SK-N-SH treated with all-trans-retinoic acid at 6 μM for 48 hours (cell line): ENCODE measurements around the gene COL6A3.

ENCODE experiments used
- ATAC-seq: fragments of 200-7000 bp; cut with Tn5 transposase; 3 replicates; pipeline ENCODE4 v1.9.1; 2020; ENCODE audit warnings: mild to moderate bottlenecking, moderate library complexity
- BACH2 ChIP-seq: fragments of 250-450 bp; sonication (Bioruptor Pico); IDR thresholded peaks from 2 replicates; pipeline ENCODE4 v1.9.0; 2021; ENCODE audit warnings: mild to moderate bottlenecking, borderline replicate concordance
- CREB5 ChIP-seq: fragments of 250-450 bp; sonication (Bioruptor Pico); IDR thresholded peaks from 2 replicates; pipeline ENCODE4 v1.5.1; 2020; ENCODE audit warnings: low read depth, mild to moderate bottlenecking, moderate library complexity
- CSDC2 ChIP-seq: fragments of 250-450 bp; sonication (Bioruptor Pico); IDR thresholded peaks from 2 replicates; pipeline ENCODE4 v1.5.0; 2020; ENCODE audit warnings: mild to moderate bottlenecking, moderate library complexity
- ESRRG ChIP-seq: fragments of 250-450 bp; sonication (Bioruptor Pico); IDR thresholded peaks from 2 replicates; pipeline ENCODE4 v1.6.1; 2021; ENCODE audit warnings: mild to moderate bottlenecking
- GLIS3 ChIP-seq: fragments of 250-450 bp; sonication (Bioruptor Pico); IDR thresholded peaks from 2 replicates; pipeline ENCODE4 v1.5.0; 2020; ENCODE audit warnings: mild to moderate bottlenecking, moderate library complexity
- ISL1 ChIP-seq: fragments of 250-450 bp; sonication (Bioruptor Pico); IDR thresholded peaks from 2 replicates; pipeline ENCODE4 v2.1.2; 2022; ENCODE audit warnings: mild to moderate bottlenecking, moderate library complexity
- OSR1 ChIP-seq: fragments of 250-450 bp; sonication (Bioruptor Pico); IDR thresholded peaks from 2 replicates; pipeline ENCODE4 v1.8.0; 2022; ENCODE audit warnings: moderate library complexity, mild to moderate bottlenecking, inconsistent platforms
- PATZ1 ChIP-seq: fragments of 250-450 bp; sonication (Bioruptor Pico); IDR thresholded peaks from 2 replicates; pipeline ENCODE4 v1.8.0; 2020; ENCODE audit warnings: mild to moderate bottlenecking, moderate library complexity, borderline replicate concordance
- PPARA ChIP-seq: fragments of 250-450 bp; sonication (Bioruptor Pico); IDR thresholded peaks from 2 replicates; pipeline ENCODE4 v1.5.0; 2020; ENCODE audit warnings: mild to moderate bottlenecking, borderline replicate concordance
- RARB ChIP-seq: fragments of 250-450 bp; sonication (Bioruptor Pico); IDR thresholded peaks from 2 replicates; pipeline ENCODE4 v1.8.0; 2021; ENCODE audit warnings: mild to moderate bottlenecking, moderate library complexity
- SNAI2 ChIP-seq: fragments of 250-450 bp; sonication (Bioruptor Pico); IDR thresholded peaks from 2 replicates; pipeline ENCODE4 v1.5.0; 2020; ENCODE audit warnings: mild to moderate bottlenecking, moderate library complexity
- TCF4 ChIP-seq: fragments of 250-450 bp; sonication (Bioruptor Pico); IDR thresholded peaks from 2 replicates; pipeline ENCODE4 v1.8.0; 2021; ENCODE audit warnings: mild to moderate bottlenecking, moderate library complexity, borderline replicate concordance
- ZC3H10 ChIP-seq: fragments of 250-450 bp; sonication (Bioruptor Pico); IDR thresholded peaks from 2 replicates; pipeline ENCODE4 v1.5.1; 2021; ENCODE audit warnings: mild to moderate bottlenecking, moderate library complexity
- ZFP3 ChIP-seq: fragments of 250-450 bp; sonication (Bioruptor Pico); IDR thresholded peaks from 2 replicates; pipeline ENCODE4 v1.5.0; 2020; ENCODE audit warnings: mild to moderate bottlenecking, moderate library complexity
- ZFP30 ChIP-seq: fragments of 450-650 bp; formaldehyde crosslinking; IDR thresholded peaks from 2 replicates; pipeline ENCODE4 v1.5.0; 2022; ENCODE audit warnings: mild to moderate bottlenecking, moderate library complexity
- ZNF565 ChIP-seq: fragments of 450-650 bp; formaldehyde crosslinking; conservative IDR thresholded peaks from 2 replicates; pipeline ENCODE4 v1.5.0; 2020; ENCODE audit warnings: low read depth, mild to moderate bottlenecking, moderate library complexity
- ZNF70 ChIP-seq: fragments of 450-650 bp; formaldehyde crosslinking; IDR thresholded peaks from 2 replicates; pipeline ENCODE4 v1.5.0; 2020; ENCODE audit warnings: mild to moderate bottlenecking, moderate library complexity
- ZNF8 ChIP-seq: fragments of 450-650 bp; formaldehyde crosslinking; IDR thresholded peaks from 2 replicates; pipeline ENCODE4 v1.5.0; 2020; ENCODE audit warnings: mild to moderate bottlenecking, moderate library complexity
- TF ChIP-seq, protein P1 (sequence below): fragments of 250-450 bp; sonication (Bioruptor Pico); IDR thresholded peaks from 2 replicates; pipeline ENCODE4 v1.5.0; 2020; ENCODE audit warnings: mild to moderate bottlenecking, moderate library complexity
- TF ChIP-seq, protein P2 (sequence below): fragments of 250-450 bp; sonication (Bioruptor Pico); IDR thresholded peaks from 2 replicates; pipeline ENCODE4 v1.5.1; 2021; ENCODE audit warnings: mild to moderate bottlenecking, moderate library complexity

Gene COL6A3

GRCh38 chr2:237389831-237390230, 24.1 kb downstream of the COL6A3 start:
- TF ChIP-seq RARB (CRISPR knock-in tag) (no peak), PATZ1 (no peak), ZFP30 (CRISPR knock-in tag) (no peak), SNAI2 (CRISPR knock-in tag) (no peak)
- TF ChIP-seq, all 23 proteins: peak for 0

GRCh38 chr2:237388036-237388435, 25.9 kb downstream of the COL6A3 start:
- no peak for ATAC-seq
- TF ChIP-seq ZNF8 (CRISPR knock-in tag), result no peak
- no peak for TF ChIP-seq ZNF70 (CRISPR knock-in tag)
- no peak for TF ChIP-seq PATZ1
- TF ChIP-seq CSDC2, result no peak
- no peak for TF ChIP-seq ZFP30 (CRISPR knock-in tag)
- TF ChIP-seq TCF4 (CRISPR knock-in tag), result no peak
- TF ChIP-seq CREB5 (CRISPR knock-in tag), result no peak

More at GRCh38 chr2:237389831-237390230, 24.1 kb downstream of the COL6A3 start:
- no peak for ATAC-seq

DNA sequence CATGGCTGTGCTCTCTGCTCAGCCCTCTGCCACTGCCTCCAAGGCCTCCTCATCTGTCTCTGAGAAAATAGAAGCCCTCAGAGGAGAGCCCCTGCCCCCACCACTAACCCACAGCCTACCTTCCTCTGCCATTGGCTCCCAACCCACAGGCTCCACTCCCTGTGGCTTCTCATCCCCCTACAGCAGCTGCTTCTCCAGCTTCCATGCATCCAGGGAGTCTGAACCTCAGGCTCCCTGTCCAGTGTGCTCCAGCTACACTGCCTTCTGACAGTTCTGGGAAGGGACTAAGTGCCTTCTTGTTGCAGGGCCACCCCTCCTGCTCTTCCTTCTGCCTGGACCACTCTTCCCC, 29.3 kb downstream of the COL6A3 start:
- no peak for TF ChIP-seq CREB5 (CRISPR knock-in tag)
- no peak for TF ChIP-seq ZNF70 (CRISPR knock-in tag)
- TF ChIP-seq TCF4 (CRISPR knock-in tag), result no peak
- TF ChIP-seq ZNF565 (CRISPR knock-in tag), result no peak
- no peak for TF ChIP-seq ISL1 (CRISPR knock-in tag)
- no peak for TF ChIP-seq OSR1
- no peak for TF ChIP-seq CSDC2
- no peak for TF ChIP-seq ZFP3
- TF ChIP-seq SNAI2 (CRISPR knock-in tag), result no peak
- TF ChIP-seq, protein P1, sequence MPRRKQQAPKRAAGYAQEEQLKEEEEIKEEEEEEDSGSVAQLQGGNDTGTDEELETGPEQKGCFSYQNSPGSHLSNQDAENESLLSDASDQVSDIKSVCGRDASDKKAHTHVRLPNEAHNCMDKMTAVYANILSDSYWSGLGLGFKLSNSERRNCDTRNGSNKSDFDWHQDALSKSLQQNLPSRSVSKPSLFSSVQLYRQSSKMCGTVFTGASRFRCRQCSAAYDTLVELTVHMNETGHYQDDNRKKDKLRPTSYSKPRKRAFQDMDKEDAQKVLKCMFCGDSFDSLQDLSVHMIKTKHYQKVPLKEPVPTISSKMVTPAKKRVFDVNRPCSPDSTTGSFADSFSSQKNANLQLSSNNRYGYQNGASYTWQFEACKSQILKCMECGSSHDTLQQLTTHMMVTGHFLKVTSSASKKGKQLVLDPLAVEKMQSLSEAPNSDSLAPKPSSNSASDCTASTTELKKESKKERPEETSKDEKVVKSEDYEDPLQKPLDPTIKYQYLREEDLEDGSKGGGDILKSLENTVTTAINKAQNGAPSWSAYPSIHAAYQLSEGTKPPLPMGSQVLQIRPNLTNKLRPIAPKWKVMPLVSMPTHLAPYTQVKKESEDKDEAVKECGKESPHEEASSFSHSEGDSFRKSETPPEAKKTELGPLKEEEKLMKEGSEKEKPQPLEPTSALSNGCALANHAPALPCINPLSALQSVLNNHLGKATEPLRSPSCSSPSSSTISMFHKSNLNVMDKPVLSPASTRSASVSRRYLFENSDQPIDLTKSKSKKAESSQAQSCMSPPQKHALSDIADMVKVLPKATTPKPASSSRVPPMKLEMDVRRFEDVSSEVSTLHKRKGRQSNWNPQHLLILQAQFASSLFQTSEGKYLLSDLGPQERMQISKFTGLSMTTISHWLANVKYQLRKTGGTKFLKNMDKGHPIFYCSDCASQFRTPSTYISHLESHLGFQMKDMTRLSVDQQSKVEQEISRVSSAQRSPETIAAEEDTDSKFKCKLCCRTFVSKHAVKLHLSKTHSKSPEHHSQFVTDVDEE (CRISPR knock-in tag), result no peak
- TF ChIP-seq RARB (CRISPR knock-in tag), result no peak
- TF ChIP-seq GLIS3 (CRISPR knock-in tag), result no peak
- TF ChIP-seq, protein P2, sequence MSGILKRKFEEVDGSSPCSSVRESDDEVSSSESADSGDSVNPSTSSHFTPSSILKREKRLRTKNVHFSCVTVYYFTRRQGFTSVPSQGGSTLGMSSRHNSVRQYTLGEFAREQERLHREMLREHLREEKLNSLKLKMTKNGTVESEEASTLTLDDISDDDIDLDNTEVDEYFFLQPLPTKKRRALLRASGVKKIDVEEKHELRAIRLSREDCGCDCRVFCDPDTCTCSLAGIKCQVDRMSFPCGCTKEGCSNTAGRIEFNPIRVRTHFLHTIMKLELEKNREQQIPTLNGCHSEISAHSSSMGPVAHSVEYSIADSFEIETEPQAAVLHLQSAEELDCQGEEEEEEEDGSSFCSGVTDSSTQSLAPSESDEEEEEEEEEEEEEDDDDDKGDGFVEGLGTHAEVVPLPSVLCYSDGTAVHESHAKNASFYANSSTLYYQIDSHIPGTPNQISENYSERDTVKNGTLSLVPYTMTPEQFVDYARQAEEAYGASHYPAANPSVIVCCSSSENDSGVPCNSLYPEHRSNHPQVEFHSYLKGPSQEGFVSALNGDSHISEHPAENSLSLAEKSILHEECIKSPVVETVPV (CRISPR knock-in tag), result no peak
- ATAC-seq, result no peak

DNA sequence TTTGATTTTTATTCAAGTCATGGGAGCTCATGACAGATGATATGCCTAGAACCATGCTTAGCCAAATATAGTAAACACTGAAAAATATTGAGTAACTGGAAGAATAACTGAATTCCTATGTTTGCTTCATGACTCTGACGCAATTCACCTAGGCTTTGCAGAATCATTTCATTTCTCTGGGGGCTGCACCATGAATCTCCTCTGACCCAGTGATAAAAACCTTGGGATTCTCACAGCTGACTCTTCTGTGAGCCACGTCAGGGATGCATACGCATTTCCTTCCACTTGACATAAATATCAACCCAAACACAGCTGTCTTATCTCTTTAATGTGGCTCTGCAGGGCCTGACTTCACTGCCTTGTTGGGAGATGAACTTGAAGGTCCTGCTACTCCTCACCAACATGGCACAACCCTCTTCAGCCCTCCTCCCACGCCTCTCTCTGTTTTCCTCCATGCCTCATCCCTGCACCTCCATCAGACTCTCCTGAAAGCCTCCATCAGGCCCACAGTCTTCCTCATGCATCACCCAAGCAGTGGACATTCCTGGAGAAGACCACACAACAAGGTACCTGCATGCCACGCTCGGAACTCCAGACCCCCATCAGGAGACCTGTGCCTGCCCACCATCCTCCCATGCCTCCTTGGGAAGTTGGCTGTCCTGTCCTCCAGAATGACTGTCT, 29.8 kb downstream of the COL6A3 start:
- no peak for ATAC-seq
- TF ChIP-seq PPARA (CRISPR knock-in tag) (no peak), BACH2 (CRISPR knock-in tag) (no peak), ESRRG (CRISPR knock-in tag) (no peak), TCF4 (CRISPR knock-in tag) (no peak), ZC3H10 (no peak), ZNF8 (CRISPR knock-in tag) (no peak), ZNF70 (CRISPR knock-in tag) (no peak), GLIS3 (CRISPR knock-in tag) (no peak)
